Left cardiac atrium (tissue), 4 donors: ENCODE data around the gene FGF19. TPM values are rescaled to one million over a fixed set of nuclear protein-coding genes. Genes with fewer than 3 reads are reported as not detected.

Experiments used
- ATAC-seq, 2 donors: fragments of 200-7000 bp; cut with Tn5 transposase; one replicate each; pipeline ENCODE4 v1.9.1; 2020; ENCODE audit warnings: mild to moderate bottlenecking in 2 of 2, moderate library complexity in 2 of 2
- DNase-seq: peaks from one replicate; pipeline ENCODE4 v3.0.0-alpha.2; 2020
- intact Hi-C, 2 donors: fragments of 100-400 bp; cut with DNase I; formaldehyde crosslinking; loops; one replicate each; pipeline versions ENCODE4 v1.14.1 to v1.15.1; 2022 to 2023
- total RNA-seq, 2 donors: library from RNA; stranded (reverse); fragmentation: NEBNext Ultra II Directional; extraction: Animal tissue kit (Norgen Biotek cat#: 25700); gene quantifications; one replicate each; pipeline ENCODE4 v1.2.1, GENCODE V29; 2021
- donor health status: DM: no; HTN: yes; CAD: no.
- donor health status: DM: no; HTN: yes; CAD: no; lungs with severe emphysema.
- donor health status: DM: yes; HTN: yes; CAD: no.
- donor health status: Dilated cardiomyopathy.

FGF19 gene
- total RNA-seq, 2 donors from 2014 or later, result not detected

- DNase-seq, result no peak
- ATAC-seq, result no peak
- intact Hi-C loops, result no loop called here
Measured at GRCh38 chr11:69721106-69721505, 17.3 kb upstream of the FGF19 start.

GRCh38 chr11:69718912-69719311, 15.1 kb upstream of the FGF19 start:
- ATAC-seq, result no peak
- DNase-seq, result no peak
- intact Hi-C loops, result no loop called here

GRCh38 chr11:69718147-69718546, 14.3 kb upstream of the FGF19 start:
- DNase-seq (no peak), ATAC-seq (no peak)
- intact Hi-C loops, result no loop called here

GRCh38 chr11:69716891-69717747, 13.3 kb upstream of the FGF19 start:
- DNase-seq (no peak), ATAC-seq (no peak)
- intact Hi-C loops, result no loop called here

GRCh38 chr11:69716099-69716498, 12.3 kb upstream of the FGF19 start:
- no peak for ATAC-seq
- DNase-seq, result no peak
- intact Hi-C loops, result no loop called here

- DNase-seq (no peak), ATAC-seq (no peak)
- intact Hi-C loops, result no loop called here
Measured at GRCh38 chr11:69715446-69715845, 11.6 kb upstream of the FGF19 start.

- DNase-seq (no peak), ATAC-seq (no peak)
- intact Hi-C loops, result no loop called here
Measured at GRCh38 chr11:69711822-69712801, 8.3 kb upstream of the FGF19 start.

GRCh38 chr11:69708736-69709401, 5.0 kb upstream of the FGF19 start:
- intact Hi-C loops, result loop anchor here in 1 of 2 donors (5.0 kb wide), 1 partner anchor 178 kb away; no protein-coding TSS in a partner anchor

GRCh38 chr11:69707176-69707575, 3.4 kb upstream of the FGF19 start:
- intact Hi-C loops, result loop anchor here in 1 of 2 donors (5.0 kb wide), 1 partner anchor 180 kb away; no protein-coding TSS in a partner anchor

More at GRCh38 chr11:69708736-69709401, 5.0 kb upstream of the FGF19 start:
- ATAC-seq (no peak), DNase-seq (no peak)

GRCh38 chr11:69705901-69706787, 2.3 kb upstream of the FGF19 start:
- intact Hi-C loops, result loop anchor here in 1 of 2 donors (5.0 kb wide), 1 partner anchor 181 kb away; no protein-coding TSS in a partner anchor
- no peak for ATAC-seq
- no peak for DNase-seq

More at GRCh38 chr11:69707176-69707575, 3.4 kb upstream of the FGF19 start:
- DNase-seq (no peak), ATAC-seq (no peak)

- DNase-seq (no peak), ATAC-seq (no peak)
- intact Hi-C loops, result loop anchor here in 1 of 2 donors (5.0 kb wide), 1 partner anchor 182 kb away; no protein-coding TSS in a partner anchor
Measured at GRCh38 chr11:69705351-69705811, 1.6 kb upstream of the FGF19 start.

- ATAC-seq, result peak in 1 of 2 donors; percentile 45
- DNase-seq, result no peak
- intact Hi-C loops, result loop anchor here in 1 of 2 donors (5.0 kb wide), 1 partner anchor 183 kb away; no protein-coding TSS in a partner anchor
Measured at GRCh38 chr11:69704508-69705253, 859 bp upstream of the FGF19 start.

GRCh38 chr11:69703453-69703767, 412 bp downstream of the FGF19 start:
- DNase-seq (no peak), ATAC-seq (no peak)
- intact Hi-C loops, result no loop called here

GRCh38 chr11:69702769-69703452, 911 bp downstream of the FGF19 start:
- ATAC-seq (no peak), DNase-seq (no peak)
- intact Hi-C loops, result no loop called here

GRCh38 chr11:69702239-69702691, 1.6 kb downstream of the FGF19 start:
- DNase-seq, result no peak
- intact Hi-C loops, result no loop called here
- ATAC-seq, result no peak

- ATAC-seq, result peak; percentile 87 to 91
- peak; percentile 75 for DNase-seq
- intact Hi-C loops, result no loop called here
Measured at GRCh38 chr11:69700278-69701140, 3.3 kb downstream of the FGF19 start.
